ENCODE data around the gene AMZ1. TPM values are rescaled to one million over a fixed set of nuclear protein-coding genes. Genes with fewer than 3 reads are reported as not detected.

The AMZ1 gene
- total RNA-seq, 4 donors from 2014 or later: 0.64 TPM; not detected in 3

DNA sequence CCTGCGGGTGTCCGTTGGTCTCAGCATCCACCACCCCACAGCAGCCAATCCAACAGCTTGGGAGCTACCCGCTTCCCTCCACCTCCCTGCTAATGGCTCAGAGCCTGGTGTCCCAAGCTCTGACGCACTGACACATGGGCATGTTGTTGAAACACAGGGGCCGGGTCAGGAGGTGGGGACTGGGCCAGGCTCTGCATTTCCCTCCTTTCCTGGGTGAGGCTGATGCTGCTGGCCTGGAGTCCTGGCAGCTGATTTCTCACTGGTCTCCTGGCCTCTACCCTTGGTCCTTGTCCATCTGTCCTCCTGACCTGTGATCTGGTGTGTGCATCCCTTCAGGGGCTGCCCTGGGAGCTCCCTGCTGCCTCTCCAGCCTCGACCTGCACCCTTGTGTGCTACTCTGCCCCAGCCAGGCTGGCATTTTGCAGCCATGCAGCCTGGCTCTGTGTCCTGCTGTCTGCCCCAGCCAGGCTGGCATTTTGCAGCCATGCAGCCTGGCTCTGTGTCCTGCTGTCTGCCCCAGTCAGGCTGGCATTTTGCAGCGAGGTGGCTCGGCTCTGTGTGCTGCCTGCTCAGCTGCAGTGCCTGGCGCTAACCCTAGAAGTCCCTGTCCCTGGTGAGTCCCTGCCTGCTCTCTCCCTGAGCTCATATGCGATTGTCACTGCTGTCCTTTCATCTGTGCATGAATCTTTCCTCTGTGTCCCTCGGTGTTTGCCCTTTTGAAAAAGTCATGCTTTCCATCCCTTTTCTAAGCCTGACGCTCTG lies 14.0 kb downstream of the AMZ1 start:
- Histone ChIP-seq H3K9me3 (no peaks in the 10 kb centered on the region), H3K4me1 (no peaks in the 10 kb centered on the region), H3K4me3 (no peak overlapping the region), H3K36me3 (no peaks in the 10 kb centered on the region), H3K27ac (no peak overlapping the region), H3K27me3 (peaks cover 12% of the 10 kb centered on the region)
- intact Hi-C loops (cut with DNase I; ENCODE audit: low total_unique reads): no loop called here
- in situ Hi-C loops (cut with MboI; ENCODE audit: low pct_ligation_motif_present in 1 of 4, low pct_unique_long_range_greater_than_20kb in 1 of 4, low sequenced_read_pairs in 3 of 4): no loop called here
- WGBS, 2 donors (ENCODE audit: low coverage in 1 of 2): 67 to 72% methylated on average over 3 to 12 of the region's 12 CpGs
- TF ChIP-seq CTCF (IDR thresholded peaks at IDR 0.05) (no peak), POLR2A (IDR thresholded peaks at IDR 0.05) (no peak), EP300 (IDR thresholded peaks at IDR 0.05; ENCODE audit: low read depth) (no peak), POLR2AphosphoS5 (IDR thresholded peaks at IDR 0.05) (no peak)
- DNase-seq: no peak

DNA sequence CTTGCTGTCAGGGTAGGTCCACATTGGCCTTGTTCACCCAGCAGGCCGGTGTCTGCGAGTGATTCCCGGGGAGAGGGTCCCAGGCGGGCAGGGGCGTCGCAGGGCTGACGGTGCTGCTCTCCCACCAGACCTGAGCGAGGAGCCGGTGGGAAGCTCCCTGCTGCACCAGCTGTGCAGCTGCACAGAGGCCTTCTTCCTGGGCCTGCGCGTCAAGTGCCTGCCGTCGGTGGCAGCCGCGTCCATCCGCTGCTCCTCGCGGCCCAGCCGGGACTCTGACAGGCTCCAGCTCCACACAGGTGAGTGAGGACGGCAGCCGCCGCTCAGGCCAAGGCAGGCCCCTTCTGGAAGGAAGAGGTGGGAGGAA lies 14.6 kb downstream of the AMZ1 start:
- no peak overlapping the region for H3K27ac ChIP-seq
- DNase-seq: no peak
- intact Hi-C loops (cut with DNase I; ENCODE audit: low total_unique reads): no loop called here
- no peak overlapping the region for H3K4me3 ChIP-seq
- peaks cover 12% of the 10 kb centered on the region for H3K27me3 ChIP-seq
- TF ChIP-seq POLR2A (IDR thresholded peaks at IDR 0.05) (no peak), EP300 (IDR thresholded peaks at IDR 0.05; ENCODE audit: low read depth) (no peak), POLR2AphosphoS5 (IDR thresholded peaks at IDR 0.05) (no peak), CTCF (IDR thresholded peaks at IDR 0.05) (no peak)
- H3K36me3 ChIP-seq: no peaks in the 10 kb centered on the region
- no peaks in the 10 kb centered on the region for H3K4me1 ChIP-seq
- H3K9me3 ChIP-seq: no peaks in the 10 kb centered on the region
- 93% methylated on average over 11 of the region's 22 CpGs; no CpG with 5 or more reads in 1 of the 2 donors for WGBS, 2 donors (ENCODE audit: low coverage in 1 of 2)
- in situ Hi-C loops (cut with MboI; ENCODE audit: low pct_ligation_motif_present in 1 of 4, low pct_unique_long_range_greater_than_20kb in 1 of 4, low sequenced_read_pairs in 3 of 4): no loop called here

DNA sequence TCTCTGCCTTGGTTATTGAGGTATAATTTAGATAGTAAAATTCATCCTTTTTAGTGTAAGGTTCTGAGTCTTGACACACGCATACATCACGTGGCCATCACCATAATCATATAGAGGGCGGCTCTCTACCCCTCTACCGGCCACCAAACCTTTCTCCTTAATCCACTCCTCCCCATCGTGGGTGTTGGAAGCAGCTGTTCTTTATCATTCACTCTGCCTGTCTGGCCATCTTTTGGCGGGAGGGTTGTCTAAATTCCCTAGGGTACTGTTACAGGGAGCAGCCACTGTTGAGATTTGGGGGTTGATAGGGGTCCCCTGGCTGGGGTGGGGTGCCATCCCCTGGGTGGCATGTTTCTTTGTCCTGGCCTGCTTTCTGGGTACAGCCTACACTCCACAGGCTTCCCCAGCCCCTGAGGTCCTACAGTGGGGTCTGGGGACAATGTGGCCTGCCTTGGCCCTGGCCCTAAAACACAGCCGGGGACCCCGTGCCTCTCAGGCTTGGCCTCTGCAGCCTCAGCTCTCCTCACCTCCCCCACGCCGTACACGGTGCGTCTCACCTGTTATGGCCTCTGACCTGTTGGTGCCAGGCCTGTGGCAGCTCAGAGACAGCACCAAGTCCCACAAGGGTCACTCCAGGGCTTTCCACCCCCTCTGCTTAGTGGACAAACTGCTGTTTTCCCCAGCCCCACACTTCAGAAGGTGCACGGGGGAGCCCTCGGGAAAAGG lies 17.5 kb downstream of the AMZ1 start:
- intact Hi-C loops (cut with DNase I; ENCODE audit: low total_unique reads): no loop called here
- H3K36me3 ChIP-seq: no peaks in the 10 kb centered on the region
- peaks cover 0 to 11% (median 5%) of the 10 kb centered on the region in 4 donors for H3K4me1 ChIP-seq
- TF ChIP-seq POLR2A (IDR thresholded peaks at IDR 0.05) (no peak), POLR2AphosphoS5 (IDR thresholded peaks at IDR 0.05) (no peak), CTCF (IDR thresholded peaks at IDR 0.05) (no peak), EP300 (IDR thresholded peaks at IDR 0.05; ENCODE audit: low read depth) (no peak)
- WGBS, 2 donors (ENCODE audit: low coverage in 1 of 2): 67 to 87% methylated on average over 3 to 14 of the region's 14 CpGs
- no peak for DNase-seq
- H3K27ac ChIP-seq: no peak overlapping the region
- in situ Hi-C loops (cut with MboI; ENCODE audit: low pct_ligation_motif_present in 1 of 4, low pct_unique_long_range_greater_than_20kb in 1 of 4, low sequenced_read_pairs in 3 of 4): no loop called here
- H3K9me3 ChIP-seq: no peaks in the 10 kb centered on the region
- H3K4me3 ChIP-seq: no peak overlapping the region
- H3K27me3 ChIP-seq: no peaks in the 10 kb centered on the region

GRCh38 chr7:2706685-2707126 lies 18.7 kb downstream of the AMZ1 start:
- TF ChIP-seq POLR2AphosphoS5 (IDR thresholded peaks at IDR 0.05) (no peak), EP300 (IDR thresholded peaks at IDR 0.05; ENCODE audit: low read depth) (no peak)
- H3K9me3 ChIP-seq: no peaks in the 10 kb centered on the region
- H3K4me1 ChIP-seq: peaks cover 0 to 13% (median 5%) of the 10 kb centered on the region in 4 donors
- DNase-seq: no peak
- no peak overlapping the region for H3K27ac ChIP-seq
- H3K36me3 ChIP-seq: no peaks in the 10 kb centered on the region
- WGBS, 2 donors (ENCODE audit: low coverage in 1 of 2): 60 to 100% methylated on average over 1 to 6 of the region's 6 CpGs
- intact Hi-C loops (cut with DNase I; ENCODE audit: low total_unique reads) (no loop called here), in situ Hi-C loops (cut with MboI; ENCODE audit: low pct_ligation_motif_present in 1 of 4, low pct_unique_long_range_greater_than_20kb in 1 of 4, low sequenced_read_pairs in 3 of 4) (no loop called here)
- H3K27me3 ChIP-seq: no peaks in the 10 kb centered on the region
- no peak overlapping the region for H3K4me3 ChIP-seq
